HepG2 (cell line): Measurements from ENCODE around the gene FAM168A. TPM values are rescaled to one million over a fixed set of nuclear protein-coding genes. Genes with fewer than 3 reads are reported as not detected.

ENCODE experiments used
- ATAC-seq: fragments of 200-7000 bp; cut with Tn5 transposase; 3 replicates; pipeline ENCODE4 v1.9.1; 2020; ENCODE audit warnings: mild to moderate bottlenecking, moderate library complexity
- BruUV-seq: library from RNA; stranded (reverse); fragments of 400-500 nt; replicated peaks from 2 replicates; lab custom pipeline; 2021; lab: Mats Ljungman, UMichigan
- CTCF ChIA-PET: fragments of 300-600 bp; formaldehyde crosslinking; extraction: SDS; loops from one replicate; lab custom pipeline; 2021; ENCODE audit warnings: low total read pairs, inconsistent platforms, low intra/inter-chr PET ratio; lab: Yijun Ruan, JAX
- POLR2A ChIA-PET: fragments of 350-600 bp; sonication (Branson Sonifier 250); formaldehyde crosslinking; loops from one replicate; lab custom pipeline; 2020; ENCODE audit warnings: antibody characterized with exemption, inconsistent platforms; lab: Yijun Ruan, JAX
- DNase-seq: peaks from one replicate; pipeline ENCODE4 v3.0.0-alpha.2; 2015; ENCODE audit warnings: low spot score
- FAIRE-seq: peaks from 3 replicates; lab custom pipeline; 2011; peaks lifted over from hg19 to GRCh38; lab: Jason Lieb, UNC
- H2AFZ ChIP-seq: one replicate; pipeline ENCODE4 v1.6.1; 2011; ENCODE audit warnings: low read length, inconsistent platforms
- H3K27ac ChIP-seq: fragments of 300-600 bp; 3 replicates; pipeline ENCODE4 v1.8.0; 2011; ENCODE audit warnings: mixed run types, mild to moderate bottlenecking, mixed read lengths, low read length, inconsistent platforms; ENCODE audit not compliant: insufficient read depth; ENCODE audit errors: extremely low read length
- H3K27me3 ChIP-seq, 2 experiments: fragments of 200-600 bp in 1 of 2; 2 replicates in 1 of 2; 3 replicates in 1 of 2; pipeline versions ENCODE4 v1.6.0 to v1.8.0; 2011; ENCODE audit warnings: low read length in 2 of 2, mild to moderate bottlenecking in 2 of 2, moderate library complexity in 2 of 2, inconsistent platforms in 1 of 2; ENCODE audit not compliant: insufficient read depth in 2 of 2, control insufficient read depth in 1 of 2
- H3K36me3 ChIP-seq, 2 experiments: fragments of 200-600 bp in 1 of 2; replicated peaks in 1 of 2; 2 replicates in 1 of 2; 3 replicates in 1 of 2; pipeline versions ENCODE4 v1.5.1 to v1.8.0; 2011; ENCODE audit warnings: low read length in 2 of 2, inconsistent platforms in 1 of 2; ENCODE audit not compliant: insufficient read depth in 2 of 2, control insufficient read depth in 1 of 2
- H3K4me1 ChIP-seq: 2 replicates; pipeline ENCODE4 v1.5.1; 2012; ENCODE audit warnings: low read length, inconsistent platforms; ENCODE audit not compliant: insufficient read depth
- H3K4me2 ChIP-seq: 2 replicates; pipeline ENCODE4 v1.6.0; 2011; ENCODE audit warnings: low read depth, low read length, inconsistent platforms
- H3K4me3 ChIP-seq, 3 experiments: fragments of 200-600 bp in 1 of 3; sonication (generic), shearing (Covaris generic) in 1 of 3; replicated peaks in 1 of 3; 2 replicates each; pipeline ENCODE4 v1.5.1; 2011 to 2016; ENCODE audit warnings: low read length in 3 of 3, inconsistent platforms in 2 of 3, low read depth in 2 of 3, mild to moderate bottlenecking in 2 of 3, control low read depth in 1 of 3, mixed read lengths in 1 of 3; ENCODE audit not compliant: insufficient read depth in 1 of 3
- H3K79me2 ChIP-seq: one replicate; pipeline ENCODE4 v1.6.1; 2011; ENCODE audit warnings: low read length, inconsistent platforms; ENCODE audit not compliant: insufficient read depth
- H3K9ac ChIP-seq: 2 replicates; pipeline ENCODE4 v1.6.0; 2011; ENCODE audit warnings: mild to moderate bottlenecking, low read depth, low read length, inconsistent platforms; ENCODE audit not compliant: insufficient read depth
- H3K9me3 ChIP-seq: 2 replicates; pipeline ENCODE4 v1.5.1; 2012; ENCODE audit warnings: mild to moderate bottlenecking, low read length
- H4K20me1 ChIP-seq: 2 replicates; pipeline ENCODE4 v1.6.0; 2011; ENCODE audit warnings: inconsistent platforms, mild to moderate bottlenecking, low read length, moderate library complexity; ENCODE audit not compliant: insufficient read depth
- KDM2A ChIP-seq: sonication (generic); formaldehyde crosslinking; IDR thresholded peaks from 2 replicates; pipeline ENCODE4 v1.4.0; 2020; ENCODE audit warnings: low read depth, missing genetic modification reagents, borderline replicate concordance
- PAXIP1 ChIP-seq: sonication (generic); formaldehyde crosslinking; conservative IDR thresholded peaks from 2 replicates; pipeline ENCODE4 v1.4.0; 2020; ENCODE audit warnings: mild to moderate bottlenecking, missing genetic modification reagents, moderate library complexity
- SSRP1 ChIP-seq: IDR thresholded peaks from 2 replicates; pipeline ENCODE4 v1.6.1; 2016; ENCODE audit warnings: control low read depth
- TEAD2 ChIP-seq: sonication (generic); formaldehyde crosslinking; IDR thresholded peaks from 2 replicates; pipeline ENCODE4 v1.9.0; 2021; ENCODE audit warnings: missing genetic modification reagents
- WIZ ChIP-seq: sonication (generic); formaldehyde crosslinking; IDR thresholded peaks from 2 replicates; pipeline ENCODE4 v1.5.1; 2020; ENCODE audit warnings: mild to moderate bottlenecking, missing genetic modification reagents
- YY1 ChIP-seq: IDR thresholded peaks from 2 replicates; pipeline ENCODE4 v1.6.1; 2011; ENCODE audit warnings: low read length, low read depth, moderate library complexity, mild to moderate bottlenecking; ENCODE audit not compliant: insufficient read depth, insufficient replicate concordance
- ZBTB4 ChIP-seq: sonication (generic); formaldehyde crosslinking; IDR thresholded peaks from 2 replicates; pipeline ENCODE4 v1.4.0; 2020; ENCODE audit warnings: missing genetic modification reagents, mild to moderate bottlenecking, borderline replicate concordance
- ZBTB7B ChIP-seq: sonication (generic); formaldehyde crosslinking; IDR thresholded peaks from 2 replicates; pipeline ENCODE4 v1.4.0; 2020; ENCODE audit warnings: missing genetic modification reagents
- ZNF136 ChIP-seq: sonication (generic); formaldehyde crosslinking; IDR thresholded peaks from 2 replicates; pipeline ENCODE4 v1.8.1; 2022; ENCODE audit warnings: low read depth, mild to moderate bottlenecking, moderate library complexity, missing genetic modification reagents
- ZNF18 ChIP-seq: sonication (generic); formaldehyde crosslinking; IDR thresholded peaks from 2 replicates; pipeline ENCODE4 v1.8.0; 2022; ENCODE audit warnings: mild to moderate bottlenecking, missing genetic modification reagents; ENCODE audit not compliant: insufficient replicate concordance
- ZNF329 ChIP-seq: sonication (generic); formaldehyde crosslinking; IDR thresholded peaks from 2 replicates; pipeline ENCODE4 v1.9.0; 2021; ENCODE audit warnings: low read depth, mild to moderate bottlenecking, missing genetic modification reagents
- ZNF710 ChIP-seq: sonication (generic); formaldehyde crosslinking; IDR thresholded peaks from 2 replicates; pipeline ENCODE4 v1.5.0; 2020; ENCODE audit warnings: mild to moderate bottlenecking, missing genetic modification reagents, borderline replicate concordance
- in situ Hi-C: cut with HindIII; loops from 2 replicates; pipeline ENCODE4 v1.10.0; 2017; ENCODE audit warnings: low pct_unique_long_range_greater_than_20kb; ENCODE audit not compliant: extremely low pct_ligation_motif_present
- intact Hi-C: fragments of 100-400 bp; cut with micrococcal nuclease; formaldehyde crosslinking; loops from one replicate; pipeline ENCODE4 v1.10.0; 2022; ENCODE audit not compliant: unreplicated experiment
- polyA plus RNA-seq, 8 experiments: library from polyadenylated mRNA; depleted of rRNA in 3 of 8; stranded (reverse) in 7 of 8; unstranded in 1 of 8; fragments of >200 nt; fragmentation: Illumina TruSeq in 4 of 8; extraction: Trizol in 4 of 8; gene quantifications; 2 replicates each; pipeline versions ENCODE4 v1.2.1 to v1.2.3, GENCODE V29; 2011 to 2016; ENCODE audit warnings: low read depth in 4 of 8, missing spikeins in 1 of 8, mixed read lengths in 1 of 8; ENCODE audit not compliant: insufficient read depth in 1 of 8
- total RNA-seq, 5 experiments: library from RNA; depleted of rRNA; stranded (reverse); fragments of >200 nt; fragmentation: Illumina TruSeq; extraction: Trizol; gene quantifications; 2 replicates each; pipeline ENCODE4 v1.2.3, GENCODE V29; 2016; ENCODE audit warnings: low read depth in 1 of 5

The FAM168A gene
- total and polyA plus RNA-seq, 2 of the 13 experiments (the other 11 are each of a cell fraction or from before 2014, with no cell fraction given): 13.9 to 15.8 TPM

GRCh38 chr11:73622926-73623593, 25.1 kb upstream of the FAM168A start (continued):
- no peak for TF ChIP-seq ZNF18
- TF ChIP-seq ZNF136 (CRISPR knock-in tag): no peak
- no peak for TF ChIP-seq ZNF329 (CRISPR knock-in tag)

GRCh38 chr11:73614591-73614990, 16.7 kb upstream of the FAM168A start:
- ChIA-PET CTCF (no interaction called here), POLR2A (no interaction called here)
- no peaks in the 10 kb centered on the region for H4K20me1 ChIP-seq
- H3K4me1 ChIP-seq: no peaks in the 10 kb centered on the region
- no peak overlapping the region for H3K4me2 ChIP-seq
- H3K27ac ChIP-seq: no peak overlapping the region
- H2AFZ ChIP-seq: no peak overlapping the region
- H3K9me3 ChIP-seq: no peaks in the 10 kb centered on the region
- DNase-seq (no peak), FAIRE-seq (no peak), ATAC-seq (no peak)
- no peaks in the 10 kb centered on the region for H3K36me3 ChIP-seq
- no peak overlapping the region for H3K9ac ChIP-seq
- 0 out of 5 replicates have a peak, but pooled peaks cover 0 to 5% of the 10 kb centered on the region in 2 experiments for H3K27me3 ChIP-seq
- BruUV-seq: no TSS peak
- no peak overlapping the region for H3K4me3 ChIP-seq
- H3K79me2 ChIP-seq: no peaks in the 10 kb centered on the region
- in situ Hi-C loops: no loop called here
- intact Hi-C loops: no loop called here
- no peak for TF ChIP-seq WIZ
- no peak for TF ChIP-seq KDM2A (CRISPR knock-in tag)
- TF ChIP-seq ZBTB7B (CRISPR knock-in tag): no peak
- TF ChIP-seq PAXIP1: no peak
- TF ChIP-seq YY1: no peak
- TF ChIP-seq ZNF710: no peak
- no peak for TF ChIP-seq TEAD2 (CRISPR knock-in tag)
- no peak for TF ChIP-seq SSRP1 (CRISPR knock-in tag)
- TF ChIP-seq ZBTB4 (CRISPR knock-in tag): no peak
